ENCODE data around the gene CACNA2D1.

The CACNA2D1 gene

GRCh38 chr7:81929386-81929785 is 514.2 kb downstream of the CACNA2D1 start:
- DNase-seq: no peak

GRCh38 chr7:81926154-81926553 is 517.4 kb downstream of the CACNA2D1 start:
- DNase-seq: no peak

GRCh38 chr7:81925530-81925929 is 518.0 kb downstream of the CACNA2D1 start:
- DNase-seq: no peak

- DNase-seq: no peak
Observed at GRCh38 chr7:81924494-81924893, 519.1 kb downstream of the CACNA2D1 start.

GRCh38 chr7:81919494-81919893 is 524.1 kb downstream of the CACNA2D1 start:
- no peak for DNase-seq

GRCh38 chr7:81908220-81908619 is 535.4 kb downstream of the CACNA2D1 start:
- no peak for DNase-seq

GRCh38 chr7:81903115-81903514 is 540.5 kb downstream of the CACNA2D1 start:
- no peak for DNase-seq

GRCh38 chr7:81902536-81902935 is 541.0 kb downstream of the CACNA2D1 start:
- no peak for DNase-seq

All from stimulated activated CD4-positive, alpha-beta T cell treated with anti-CD3 and anti-CD28 coated beads, Interleukin-1b, Interleukin-23, amount 100 ng/mL, for 48 hours (primary cell).